ENCODE measurements around the gene KIF3A.

The KIF3A gene

DNA sequence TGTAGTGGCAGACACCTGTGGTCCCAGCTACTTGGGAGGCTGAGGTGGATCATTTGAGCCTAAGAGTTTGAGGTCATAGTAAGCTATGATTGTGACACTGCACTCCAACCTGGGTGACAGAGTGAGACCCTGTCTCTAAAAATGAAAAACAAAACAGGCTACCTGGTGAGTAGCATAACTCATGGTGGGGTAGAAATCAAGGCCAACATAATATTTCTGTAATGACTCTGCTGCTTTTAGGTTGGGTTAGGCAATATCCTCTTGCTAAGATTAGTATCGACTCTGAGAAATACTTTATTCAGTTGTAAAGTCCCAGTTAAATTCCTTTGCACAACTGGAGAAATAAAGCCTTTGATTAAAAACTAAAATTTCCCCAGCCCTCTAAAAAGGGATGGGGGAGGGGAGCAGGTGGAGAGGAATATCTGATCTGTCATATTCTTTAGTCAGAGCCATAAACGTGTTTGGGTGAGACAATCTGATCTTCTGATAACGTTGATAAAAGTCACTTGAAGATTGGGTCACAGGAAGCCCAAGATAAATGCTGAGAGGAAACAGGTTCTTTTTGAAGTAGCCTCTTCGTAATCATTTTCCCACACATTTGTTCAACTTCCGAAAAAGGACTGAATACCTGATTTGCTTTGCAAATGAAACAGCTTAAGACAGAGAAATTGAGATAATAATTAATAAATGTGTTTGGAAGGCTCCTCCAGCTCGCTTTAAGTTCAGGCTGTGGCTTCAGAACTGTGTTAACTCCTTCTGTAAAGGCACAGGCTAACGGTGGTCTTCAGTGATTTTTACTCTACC is 48.6 kb downstream of the KIF3A start:
- H3K27me3 Mint-ChIP-seq (ENCODE audit: low read depth) = no peaks in the 10 kb centered on the region
- no peaks in the 10 kb centered on the region for H3K9me3 Mint-ChIP-seq
- TF ChIP-seq, protein P1, sequence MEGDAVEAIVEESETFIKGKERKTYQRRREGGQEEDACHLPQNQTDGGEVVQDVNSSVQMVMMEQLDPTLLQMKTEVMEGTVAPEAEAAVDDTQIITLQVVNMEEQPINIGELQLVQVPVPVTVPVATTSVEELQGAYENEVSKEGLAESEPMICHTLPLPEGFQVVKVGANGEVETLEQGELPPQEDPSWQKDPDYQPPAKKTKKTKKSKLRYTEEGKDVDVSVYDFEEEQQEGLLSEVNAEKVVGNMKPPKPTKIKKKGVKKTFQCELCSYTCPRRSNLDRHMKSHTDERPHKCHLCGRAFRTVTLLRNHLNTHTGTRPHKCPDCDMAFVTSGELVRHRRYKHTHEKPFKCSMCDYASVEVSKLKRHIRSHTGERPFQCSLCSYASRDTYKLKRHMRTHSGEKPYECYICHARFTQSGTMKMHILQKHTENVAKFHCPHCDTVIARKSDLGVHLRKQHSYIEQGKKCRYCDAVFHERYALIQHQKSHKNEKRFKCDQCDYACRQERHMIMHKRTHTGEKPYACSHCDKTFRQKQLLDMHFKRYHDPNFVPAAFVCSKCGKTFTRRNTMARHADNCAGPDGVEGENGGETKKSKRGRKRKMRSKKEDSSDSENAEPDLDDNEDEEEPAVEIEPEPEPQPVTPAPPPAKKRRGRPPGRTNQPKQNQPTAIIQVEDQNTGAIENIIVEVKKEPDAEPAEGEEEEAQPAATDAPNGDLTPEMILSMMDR (IDR thresholded peaks at IDR 0.05; ENCODE audit: unreplicated experiment in 3 of 3) = no peak
- no peaks in the 10 kb centered on the region for H3K4me1 Mint-ChIP-seq
- H3K27ac Mint-ChIP-seq = no peak overlapping the region
- peaks cover 15% of the 10 kb centered on the region for H3K36me3 Mint-ChIP-seq (ENCODE audit: low read depth)
- H3K4me3 Mint-ChIP-seq = no peak overlapping the region

DNA sequence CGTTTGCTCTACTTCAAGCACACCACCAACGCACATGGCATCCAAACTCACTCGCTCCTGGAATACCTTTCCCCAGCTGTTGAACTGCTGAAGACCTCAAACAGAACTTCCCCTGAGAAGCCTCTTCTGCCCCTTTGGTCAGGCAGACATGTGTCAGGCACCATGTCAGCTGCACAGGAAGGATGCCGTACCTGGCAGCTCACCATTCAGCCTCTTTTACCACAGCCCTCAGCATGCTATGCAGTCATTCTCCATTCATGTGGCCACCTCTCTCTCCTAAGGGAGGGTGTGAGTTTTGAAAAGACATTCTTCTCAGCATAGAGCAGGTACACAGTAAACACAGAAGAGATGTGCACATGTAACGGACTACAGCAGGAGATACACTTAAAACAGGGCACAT is 49.4 kb downstream of the KIF3A start:
- no peaks in the 10 kb centered on the region for H3K4me1 Mint-ChIP-seq
- no peak overlapping the region for H3K4me3 Mint-ChIP-seq
- TF ChIP-seq, protein P1 (IDR thresholded peaks at IDR 0.05; ENCODE audit: unreplicated experiment in 3 of 3) = no peak
- H3K27ac Mint-ChIP-seq = no peak overlapping the region
- H3K9me3 Mint-ChIP-seq = no peaks in the 10 kb centered on the region
- H3K27me3 Mint-ChIP-seq (ENCODE audit: low read depth) = no peaks in the 10 kb centered on the region
- H3K36me3 Mint-ChIP-seq (ENCODE audit: low read depth) = peaks cover 15% of the 10 kb centered on the region

DNA sequence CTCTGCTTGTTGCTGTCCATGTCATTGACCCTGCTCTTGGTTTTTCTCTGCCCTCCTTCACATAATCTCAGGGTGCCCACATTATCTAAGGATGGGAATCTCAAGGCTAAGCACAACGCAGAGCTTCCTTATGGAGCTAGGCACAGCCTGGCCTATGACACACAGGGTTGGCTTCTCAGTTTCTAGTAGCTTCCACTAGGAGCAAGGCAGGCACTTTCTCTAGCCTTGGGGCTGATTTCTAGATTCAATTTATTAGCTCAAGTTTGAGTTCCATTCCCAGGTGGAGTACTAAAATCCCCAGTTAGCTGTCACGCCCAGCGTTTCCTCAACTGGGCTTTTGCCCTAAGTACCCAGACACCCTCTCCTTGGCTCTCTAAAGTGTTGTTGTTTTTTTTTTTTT is 51.2 kb downstream of the KIF3A start:
- no peaks in the 10 kb centered on the region for H3K27me3 Mint-ChIP-seq (ENCODE audit: low read depth)
- TF ChIP-seq, protein P1 (IDR thresholded peaks at IDR 0.05; ENCODE audit: unreplicated experiment in 3 of 3) = no peak
- no peaks in the 10 kb centered on the region for H3K9me3 Mint-ChIP-seq
- H3K27ac Mint-ChIP-seq = no peak overlapping the region
- H3K4me3 Mint-ChIP-seq = no peak overlapping the region
- H3K36me3 Mint-ChIP-seq (ENCODE audit: low read depth) = peaks cover 8% of the 10 kb centered on the region
- H3K4me1 Mint-ChIP-seq = no peaks in the 10 kb centered on the region

DNA sequence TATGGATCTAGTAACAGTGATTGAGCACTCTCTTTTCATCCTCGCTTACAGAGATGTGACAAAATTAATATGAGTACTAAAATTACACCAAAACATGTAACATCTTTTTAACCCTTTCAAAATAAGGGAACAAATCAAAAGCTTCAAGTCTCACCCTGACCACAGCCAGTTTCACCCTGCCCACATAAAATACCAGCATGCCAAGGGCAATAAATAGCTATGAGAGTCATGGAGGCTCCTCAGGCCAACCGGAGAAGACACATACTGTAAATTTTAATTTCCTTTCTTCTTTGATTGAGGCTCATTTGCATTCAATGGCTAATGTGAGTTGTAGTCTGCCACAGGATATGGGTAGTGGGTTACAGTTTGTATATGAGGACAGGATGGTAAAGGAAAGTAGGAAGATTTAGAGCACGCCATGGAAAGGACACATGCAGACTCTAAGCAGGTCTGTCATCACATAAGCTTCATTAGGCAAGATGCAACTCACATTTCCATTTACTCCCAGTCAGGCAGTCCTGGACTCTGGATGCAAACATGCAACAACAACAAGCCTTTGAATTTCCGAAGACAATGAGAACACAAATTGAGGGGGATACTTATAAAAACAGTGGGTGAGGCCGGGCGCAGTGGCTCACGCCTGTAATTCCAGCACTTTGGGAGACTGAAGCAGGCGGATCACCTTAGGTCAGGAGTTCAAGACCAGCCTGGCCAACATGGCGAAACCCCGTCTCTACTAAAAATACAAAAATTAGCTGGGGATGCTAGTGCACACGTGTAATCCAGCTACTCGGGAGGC is 52.2 kb downstream of the KIF3A start:
- TF ChIP-seq, protein P1 (IDR thresholded peaks at IDR 0.05; ENCODE audit: unreplicated experiment in 3 of 3) = no peak
- no peak overlapping the region for H3K27ac Mint-ChIP-seq
- H3K4me1 Mint-ChIP-seq = no peaks in the 10 kb centered on the region
- H3K4me3 Mint-ChIP-seq = no peak overlapping the region
- peaks cover 8% of the 10 kb centered on the region for H3K36me3 Mint-ChIP-seq (ENCODE audit: low read depth)
- H3K9me3 Mint-ChIP-seq = no peaks in the 10 kb centered on the region
- H3K27me3 Mint-ChIP-seq (ENCODE audit: low read depth) = no peaks in the 10 kb centered on the region

DNA sequence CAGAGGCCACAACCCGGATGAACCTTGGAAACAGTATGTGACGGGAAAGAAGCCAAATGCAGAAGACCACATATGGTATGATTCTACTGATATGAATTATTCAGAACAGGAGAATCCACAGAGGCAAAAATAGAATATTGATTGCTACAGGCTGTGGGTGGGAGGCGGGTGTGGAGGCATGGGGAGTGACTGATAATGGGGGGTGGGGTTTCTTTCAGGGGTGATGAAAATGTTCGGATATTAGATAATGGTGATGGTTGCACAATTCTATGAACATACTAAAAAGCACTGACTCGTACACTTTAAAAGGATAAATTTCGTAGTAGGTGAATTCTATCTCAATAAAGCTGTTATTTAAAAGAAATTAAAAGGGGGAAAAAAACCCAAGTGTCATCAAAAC is 52.9 kb downstream of the KIF3A start:
- H3K27ac Mint-ChIP-seq = no peak overlapping the region
- H3K27me3 Mint-ChIP-seq (ENCODE audit: low read depth) = no peaks in the 10 kb centered on the region
- no peaks in the 10 kb centered on the region for H3K4me1 Mint-ChIP-seq
- H3K4me3 Mint-ChIP-seq = no peak overlapping the region
- TF ChIP-seq, protein P1 (IDR thresholded peaks at IDR 0.05; ENCODE audit: unreplicated experiment in 3 of 3) = no peak
- H3K9me3 Mint-ChIP-seq = no peaks in the 10 kb centered on the region
- peaks cover 6% of the 10 kb centered on the region for H3K36me3 Mint-ChIP-seq (ENCODE audit: low read depth)
